Stimulated activated naive CD8-positive, alpha-beta T cell treated with anti-CD3 and anti-CD28 coated beads, Interleukin-15, Interleukin-2, amounts not matched to agents 100 ng/mL and 50 ng/mL, for 24 hours (primary cell): Measurements from ENCODE around the gene EPHA6.
A peak's percentile ranks its signal among the peaks of the same experiment; 100 is the strongest.

Experiments used
- H3K27ac Mint-ChIP-seq: one replicate; pipeline ENCODE4 v1.8.0; 2021; ENCODE audit warnings: mild to moderate bottlenecking, mixed read lengths
- H3K27me3 Mint-ChIP-seq: one replicate; pipeline ENCODE4 v1.8.0; 2021; ENCODE audit warnings: mixed read lengths
- H3K36me3 Mint-ChIP-seq: one replicate; pipeline ENCODE4 v1.8.0; 2021; ENCODE audit warnings: low read depth, mixed read lengths
- H3K4me1 Mint-ChIP-seq: one replicate; pipeline ENCODE4 v1.8.0; 2021; ENCODE audit warnings: low read depth, mixed read lengths
- H3K4me3 Mint-ChIP-seq: one replicate; pipeline ENCODE4 v1.8.0; 2021; ENCODE audit warnings: mild to moderate bottlenecking, mixed read lengths
- H3K9me3 Mint-ChIP-seq: one replicate; pipeline ENCODE4 v1.8.0; 2021; ENCODE audit warnings: mixed read lengths

Gene EPHA6

GRCh38 chr3:96813820-96814650 is at the start of gene EPHA6:
TSS of gene EPHA6 (plus strand) at chr3:96814594.
- Mint-ChIP-seq H3K4me3 (peak within 1 kb of the TSS; percentile 45), H3K4me1 (peaks cover 16% of the 10 kb centered on the region), H3K9me3 (no peaks in the 10 kb centered on the region), H3K27ac (no peak within 1 kb of the TSS), H3K27me3 (peaks cover 29% of the 10 kb centered on the region), H3K36me3 (no peaks in the 10 kb centered on the region)

- no peak overlapping the region for H3K4me3 Mint-ChIP-seq
- no peaks in the 10 kb centered on the region for H3K36me3 Mint-ChIP-seq
- H3K27me3 Mint-ChIP-seq = no peaks in the 10 kb centered on the region
- H3K4me1 Mint-ChIP-seq = no peaks in the 10 kb centered on the region
- H3K27ac Mint-ChIP-seq = no peak overlapping the region
- peaks cover 19% of the 10 kb centered on the region for H3K9me3 Mint-ChIP-seq
These were observed 37.6 kb upstream of the EPHA6 start for GRCh38 chr3:96776818-96777217.

DNA sequence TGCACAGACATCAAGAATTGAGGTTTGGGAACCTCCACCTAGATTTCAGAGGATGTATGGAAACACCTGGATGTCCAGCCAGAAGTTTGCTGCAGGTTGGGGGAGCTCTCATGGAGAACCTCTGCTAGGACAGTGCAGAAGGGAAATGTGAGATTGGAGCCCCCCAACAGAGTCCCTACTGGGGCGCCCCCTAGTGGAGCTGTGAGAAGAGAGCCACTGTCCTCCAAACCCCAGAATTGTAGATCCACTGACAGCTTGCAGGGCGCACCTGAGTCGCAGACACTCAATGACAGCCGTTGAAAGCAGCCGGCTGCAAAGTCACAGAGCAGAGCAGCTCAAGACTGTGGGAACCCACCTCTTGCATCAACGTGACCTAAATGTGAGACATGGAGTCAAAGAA is 34.6 kb upstream of the EPHA6 start:
- Mint-ChIP-seq H3K9me3 (peaks cover 13% of the 10 kb centered on the region), H3K4me3 (no peak overlapping the region), H3K36me3 (no peaks in the 10 kb centered on the region), H3K27me3 (no peaks in the 10 kb centered on the region), H3K4me1 (no peaks in the 10 kb centered on the region), H3K27ac (no peak overlapping the region)

DNA sequence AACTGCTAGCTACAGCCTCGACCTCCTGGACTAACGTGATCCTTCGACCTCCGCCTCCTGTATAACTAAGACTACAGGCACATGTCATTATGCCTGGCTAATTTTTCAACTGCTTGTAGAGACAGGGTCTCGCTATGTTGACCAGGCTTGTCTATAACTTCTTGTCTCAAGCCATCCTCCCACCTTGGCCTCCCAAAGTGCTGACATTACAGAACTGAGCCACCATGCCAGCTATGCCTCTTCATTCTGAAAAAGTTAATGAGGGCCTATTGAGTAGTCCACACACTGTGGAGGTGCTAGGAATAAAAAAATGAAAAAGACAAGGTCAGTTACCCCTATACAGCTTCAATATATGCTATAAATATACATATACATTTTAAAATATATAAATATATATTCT is 18.3 kb upstream of the EPHA6 start:
- Mint-ChIP-seq H3K27me3 (no peaks in the 10 kb centered on the region), H3K27ac (no peak overlapping the region), H3K9me3 (peaks cover 9% of the 10 kb centered on the region), H3K36me3 (no peaks in the 10 kb centered on the region), H3K4me1 (no peaks in the 10 kb centered on the region), H3K4me3 (no peak overlapping the region)

GRCh38 chr3:96803870-96804269 is 10.5 kb upstream of the EPHA6 start:
- no peak overlapping the region for H3K4me3 Mint-ChIP-seq
- H3K27ac Mint-ChIP-seq = no peak overlapping the region
- H3K9me3 Mint-ChIP-seq = no peaks in the 10 kb centered on the region
- no peaks in the 10 kb centered on the region for H3K4me1 Mint-ChIP-seq
- no peaks in the 10 kb centered on the region for H3K36me3 Mint-ChIP-seq
- H3K27me3 Mint-ChIP-seq = peaks cover 3% of the 10 kb centered on the region

DNA sequence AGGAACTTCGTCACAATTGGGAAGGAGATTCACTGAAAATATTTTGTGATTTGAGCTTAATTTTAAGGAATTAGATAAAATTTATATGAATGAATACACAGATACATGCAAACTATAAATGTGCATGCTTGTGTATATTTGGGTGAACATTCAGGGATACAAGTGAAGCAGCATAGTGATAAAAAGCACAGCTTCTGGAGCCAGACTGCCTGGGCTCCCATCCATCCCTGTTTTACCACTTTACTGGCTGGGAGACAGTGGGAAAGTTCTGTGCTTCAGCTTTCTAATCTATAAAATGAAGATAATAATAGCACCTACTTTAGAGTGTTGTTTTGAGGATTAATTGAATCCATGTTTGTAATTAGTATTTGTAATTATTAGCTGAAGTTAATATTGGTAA is 8.1 kb upstream of the EPHA6 start:
- H3K4me1 Mint-ChIP-seq = no peaks in the 10 kb centered on the region
- H3K27me3 Mint-ChIP-seq = peaks cover 3% of the 10 kb centered on the region
- H3K9me3 Mint-ChIP-seq = no peaks in the 10 kb centered on the region
- H3K36me3 Mint-ChIP-seq = no peaks in the 10 kb centered on the region
- H3K27ac Mint-ChIP-seq = no peak overlapping the region
- no peak overlapping the region for H3K4me3 Mint-ChIP-seq

DNA sequence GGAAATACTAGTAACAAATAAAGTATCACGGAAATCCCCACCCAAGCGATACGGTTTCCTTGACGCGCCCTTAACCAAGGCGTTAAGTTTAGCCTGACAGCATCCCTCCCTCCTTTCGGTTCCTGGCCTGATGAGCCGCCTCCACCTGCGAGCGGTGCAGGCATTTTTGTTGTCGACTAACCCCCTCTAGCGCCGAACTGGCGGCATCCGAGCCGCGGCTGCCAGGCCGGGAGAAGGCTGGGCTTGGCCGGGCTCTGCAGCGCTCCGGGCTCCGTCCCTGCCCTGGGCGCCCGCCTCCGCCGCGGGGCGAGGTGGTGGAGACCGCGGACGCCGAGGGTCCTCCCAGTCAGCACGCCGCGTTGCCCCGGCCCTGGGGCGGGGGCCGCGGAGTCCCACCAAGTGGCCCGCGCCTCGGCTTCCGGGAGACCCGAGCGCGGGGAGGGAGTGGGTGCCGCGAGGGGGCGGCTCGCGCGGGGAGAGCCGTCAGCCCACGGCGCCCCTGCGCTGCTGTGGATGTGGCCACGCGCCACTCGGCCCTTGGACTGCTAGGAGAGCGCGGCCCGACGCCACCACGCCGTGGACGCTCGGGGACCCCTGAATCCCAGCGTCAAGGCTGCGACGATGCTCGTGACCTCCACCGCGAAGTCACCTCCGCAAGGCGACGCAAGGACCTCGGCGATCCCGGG is 1.1 kb upstream of the EPHA6 start:
- peaks cover 29% of the 10 kb centered on the region for H3K27me3 Mint-ChIP-seq
- H3K9me3 Mint-ChIP-seq = no peaks in the 10 kb centered on the region
- H3K4me3 Mint-ChIP-seq = peak overlapping the region; percentile 50
- no peaks in the 10 kb centered on the region for H3K36me3 Mint-ChIP-seq
- peaks cover 16% of the 10 kb centered on the region for H3K4me1 Mint-ChIP-seq
- H3K27ac Mint-ChIP-seq = no peak overlapping the region

DNA sequence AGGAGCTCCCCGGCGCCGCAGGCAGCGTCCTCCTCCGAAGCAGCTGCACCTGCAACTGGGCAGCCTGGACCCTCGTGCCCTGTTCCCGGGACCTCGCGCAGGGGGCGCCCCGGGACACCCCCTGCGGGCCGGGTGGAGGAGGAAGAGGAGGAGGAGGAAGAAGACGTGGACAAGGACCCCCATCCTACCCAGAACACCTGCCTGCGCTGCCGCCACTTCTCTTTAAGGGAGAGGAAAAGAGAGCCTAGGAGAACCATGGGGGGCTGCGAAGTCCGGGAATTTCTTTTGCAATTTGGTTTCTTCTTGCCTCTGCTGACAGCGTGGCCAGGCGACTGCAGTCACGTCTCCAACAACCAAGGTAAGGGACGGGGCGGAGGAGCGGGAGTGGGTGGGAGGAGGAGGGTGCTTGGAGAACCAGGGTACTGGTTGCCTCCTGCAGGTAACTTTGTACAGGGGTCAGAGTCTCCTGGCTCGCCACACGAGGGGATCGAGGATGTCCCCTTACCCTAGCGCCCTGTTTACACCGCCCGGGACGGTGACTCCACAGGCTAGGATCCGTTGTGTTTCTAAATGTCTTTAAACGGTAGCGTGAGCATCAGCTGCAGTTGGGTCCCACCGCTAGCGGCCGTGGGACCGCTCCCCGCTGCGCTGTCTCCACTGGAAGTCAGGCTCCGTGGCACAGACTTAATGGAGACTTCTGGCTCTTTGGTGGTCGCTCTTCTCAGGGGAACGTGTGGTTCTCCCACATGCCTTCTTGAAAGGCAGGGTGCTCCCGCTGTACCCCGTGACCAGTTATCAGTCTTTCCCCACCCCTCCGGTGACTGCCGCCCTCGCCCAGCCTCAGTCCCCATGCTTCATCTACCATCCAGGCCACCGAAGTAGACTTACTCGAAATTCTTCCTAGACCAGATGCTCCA is 515 bp downstream of the EPHA6 start:
- H3K27me3 Mint-ChIP-seq = peaks cover 29% of the 10 kb centered on the region
- H3K36me3 Mint-ChIP-seq = no peaks in the 10 kb centered on the region
- no peaks in the 10 kb centered on the region for H3K9me3 Mint-ChIP-seq
- H3K27ac Mint-ChIP-seq = no peak overlapping the region
- peaks cover 16% of the 10 kb centered on the region for H3K4me1 Mint-ChIP-seq
- no peak overlapping the region for H3K4me3 Mint-ChIP-seq

DNA sequence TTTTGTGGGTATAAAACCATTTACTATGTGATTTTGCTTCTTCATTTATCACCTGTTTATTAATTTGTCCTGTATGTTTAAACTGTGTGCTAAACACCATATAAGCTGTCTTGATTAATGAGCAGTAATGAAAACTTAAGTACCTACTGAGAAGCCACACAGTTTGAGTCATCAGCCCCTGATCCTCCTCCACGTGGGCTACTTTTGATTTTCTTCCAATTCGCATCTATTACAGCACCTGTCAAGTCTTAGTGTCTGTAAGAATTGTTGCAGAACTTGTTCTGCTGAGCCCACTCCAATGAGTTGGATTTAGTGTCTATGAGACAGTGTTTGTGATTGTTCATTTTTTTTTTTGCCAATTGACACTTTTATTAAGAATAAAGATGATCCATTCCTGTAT is 16.8 kb downstream of the EPHA6 start:
- H3K4me3 Mint-ChIP-seq = no peak overlapping the region
- H3K4me1 Mint-ChIP-seq = no peaks in the 10 kb centered on the region
- H3K27me3 Mint-ChIP-seq = no peaks in the 10 kb centered on the region
- H3K36me3 Mint-ChIP-seq = no peaks in the 10 kb centered on the region
- peaks cover 5% of the 10 kb centered on the region for H3K9me3 Mint-ChIP-seq
- no peak overlapping the region for H3K27ac Mint-ChIP-seq

DNA sequence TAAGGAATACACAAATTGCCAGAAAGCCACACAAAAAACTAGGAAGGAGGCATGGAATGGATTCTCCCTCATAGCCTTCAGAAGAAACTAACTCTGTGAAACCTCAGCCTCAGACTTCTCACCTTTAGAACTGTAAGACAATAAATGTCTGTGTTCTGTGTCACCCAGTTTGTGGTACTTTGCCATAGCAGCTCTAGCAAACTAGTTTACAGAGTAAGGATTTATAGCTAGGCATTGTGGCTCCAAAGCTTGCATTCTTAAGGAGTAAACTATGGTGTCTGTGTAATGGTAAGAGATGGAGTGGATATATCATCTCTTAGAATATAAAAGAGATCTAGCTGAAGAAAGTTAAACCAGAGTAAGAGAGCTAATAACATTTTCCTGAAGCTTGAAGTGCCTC is 18.9 kb downstream of the EPHA6 start:
- no peaks in the 10 kb centered on the region for H3K4me1 Mint-ChIP-seq
- no peaks in the 10 kb centered on the region for H3K36me3 Mint-ChIP-seq
- no peak overlapping the region for H3K27ac Mint-ChIP-seq
- no peaks in the 10 kb centered on the region for H3K27me3 Mint-ChIP-seq
- H3K4me3 Mint-ChIP-seq = no peak overlapping the region
- H3K9me3 Mint-ChIP-seq = peaks cover 11% of the 10 kb centered on the region

DNA sequence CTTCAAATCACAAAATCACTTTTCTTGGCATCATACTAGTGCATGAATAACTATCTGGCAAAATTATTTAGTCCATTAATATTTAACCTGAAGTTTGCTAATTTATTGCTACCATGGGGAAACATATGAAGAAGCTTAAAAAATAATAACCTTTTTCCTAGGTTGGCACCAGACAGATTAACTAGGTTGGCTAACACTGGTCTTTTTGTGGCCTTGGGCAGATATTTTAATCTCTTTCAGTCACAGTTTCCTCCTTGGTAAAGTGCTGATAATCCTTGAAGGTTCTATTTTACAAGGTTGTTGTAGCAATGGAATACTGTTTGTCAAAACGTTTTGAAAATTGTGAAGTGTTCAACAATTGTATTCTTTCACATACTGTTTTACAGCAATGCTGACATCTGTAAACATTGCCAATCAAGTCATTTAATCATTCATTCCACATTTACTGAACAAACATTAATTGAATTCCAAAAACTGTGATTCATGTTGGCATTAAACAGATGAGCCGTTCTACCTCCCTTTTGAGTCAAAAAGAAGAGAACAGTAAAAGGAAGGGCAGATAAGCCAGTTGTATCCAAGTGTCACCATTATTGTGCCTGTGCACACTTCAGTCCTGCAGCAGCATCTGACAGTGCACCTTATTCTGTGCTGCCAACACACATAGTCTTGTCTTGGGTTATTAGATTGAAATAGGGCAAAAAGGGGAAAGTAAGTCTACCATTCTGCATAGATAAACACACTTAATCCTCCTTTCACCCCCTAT is 21.9 kb downstream of the EPHA6 start:
- H3K36me3 Mint-ChIP-seq = no peaks in the 10 kb centered on the region
- peaks cover 11% of the 10 kb centered on the region for H3K9me3 Mint-ChIP-seq
- H3K27ac Mint-ChIP-seq = no peak overlapping the region
- H3K27me3 Mint-ChIP-seq = no peaks in the 10 kb centered on the region
- H3K4me1 Mint-ChIP-seq = no peaks in the 10 kb centered on the region
- H3K4me3 Mint-ChIP-seq = no peak overlapping the region

- Mint-ChIP-seq H3K4me3 (no peak overlapping the region), H3K27me3 (no peaks in the 10 kb centered on the region), H3K9me3 (no peaks in the 10 kb centered on the region), H3K36me3 (no peaks in the 10 kb centered on the region), H3K4me1 (no peaks in the 10 kb centered on the region), H3K27ac (no peak overlapping the region)
These were observed 29.3 kb downstream of the EPHA6 start for GRCh38 chr3:96843505-96844203.

GRCh38 chr3:96844204-96844514 is 29.8 kb downstream of the EPHA6 start:
- no peaks in the 10 kb centered on the region for H3K27me3 Mint-ChIP-seq
- no peaks in the 10 kb centered on the region for H3K36me3 Mint-ChIP-seq
- H3K4me1 Mint-ChIP-seq = no peaks in the 10 kb centered on the region
- H3K9me3 Mint-ChIP-seq = no peaks in the 10 kb centered on the region
- no peak overlapping the region for H3K27ac Mint-ChIP-seq
- H3K4me3 Mint-ChIP-seq = no peak overlapping the region

DNA sequence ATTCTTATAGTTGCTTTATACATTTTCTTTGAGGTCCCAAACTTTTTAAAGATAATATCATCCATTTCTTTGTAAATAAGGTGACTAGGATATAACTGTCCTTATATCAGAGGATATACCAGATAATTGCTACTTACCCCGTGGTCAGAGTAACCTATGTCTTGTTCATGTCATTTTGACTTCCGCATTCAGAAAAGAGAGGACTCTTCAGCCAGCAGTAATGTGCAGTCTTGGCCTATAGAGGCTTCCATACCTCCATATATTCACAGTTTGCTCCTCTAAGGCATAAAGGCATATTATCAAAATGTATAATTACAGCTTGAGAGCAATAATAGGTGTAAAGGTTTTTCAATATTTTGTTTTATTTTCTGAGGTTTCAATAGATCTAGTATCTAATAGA is 38.5 kb downstream of the EPHA6 start:
- Mint-ChIP-seq H3K4me1 (no peaks in the 10 kb centered on the region), H3K36me3 (no peaks in the 10 kb centered on the region)

More for the DNA sequence above, 38.5 kb downstream of the EPHA6 start:
- Mint-ChIP-seq H3K9me3 (peaks cover 4% of the 10 kb centered on the region), H3K4me3 (no peak overlapping the region), H3K27me3 (no peaks in the 10 kb centered on the region), H3K27ac (no peak overlapping the region)
